Measurements from ENCODE around the gene ZFYVE9. TPM values are rescaled to one million over a fixed set of nuclear protein-coding genes. Genes with fewer than 3 reads are reported as not detected.

ZFYVE9 gene
- total and polyA plus RNA-seq, 9 of the 15 experiments (the other 6 are each of a cell fraction or from before 2014, with no cell fraction given), result 0.52 to 14.4 (median 8.9) TPM

DNA sequence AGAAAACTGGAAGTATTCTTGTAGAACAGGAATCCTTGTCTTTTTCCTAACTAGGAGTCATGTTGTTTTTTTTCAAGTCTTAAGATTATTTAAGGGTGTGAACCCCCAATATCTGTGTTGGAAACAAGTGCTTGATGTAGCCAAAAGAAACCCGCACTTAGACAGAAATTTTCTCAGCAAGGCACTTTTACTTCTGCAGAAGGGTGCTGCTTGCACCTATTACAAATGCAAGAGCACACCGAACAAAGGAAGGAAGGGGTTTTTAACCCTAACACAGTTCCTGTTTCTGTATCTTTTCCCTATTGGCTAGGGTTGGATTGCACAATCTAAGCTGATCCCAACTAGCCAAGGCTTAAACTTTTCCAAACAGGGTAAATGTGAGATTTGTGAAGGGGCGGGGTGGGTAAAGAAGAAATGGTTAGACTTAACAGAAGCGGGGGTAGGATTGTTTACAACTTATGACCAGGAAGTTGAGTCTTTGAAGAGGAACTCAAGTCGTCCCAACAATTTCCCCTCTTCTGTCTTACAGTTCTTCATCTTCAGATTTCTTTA is 75.1 kb downstream of the ZFYVE9 start (continued):
- TF ChIP-seq, protein P1, sequence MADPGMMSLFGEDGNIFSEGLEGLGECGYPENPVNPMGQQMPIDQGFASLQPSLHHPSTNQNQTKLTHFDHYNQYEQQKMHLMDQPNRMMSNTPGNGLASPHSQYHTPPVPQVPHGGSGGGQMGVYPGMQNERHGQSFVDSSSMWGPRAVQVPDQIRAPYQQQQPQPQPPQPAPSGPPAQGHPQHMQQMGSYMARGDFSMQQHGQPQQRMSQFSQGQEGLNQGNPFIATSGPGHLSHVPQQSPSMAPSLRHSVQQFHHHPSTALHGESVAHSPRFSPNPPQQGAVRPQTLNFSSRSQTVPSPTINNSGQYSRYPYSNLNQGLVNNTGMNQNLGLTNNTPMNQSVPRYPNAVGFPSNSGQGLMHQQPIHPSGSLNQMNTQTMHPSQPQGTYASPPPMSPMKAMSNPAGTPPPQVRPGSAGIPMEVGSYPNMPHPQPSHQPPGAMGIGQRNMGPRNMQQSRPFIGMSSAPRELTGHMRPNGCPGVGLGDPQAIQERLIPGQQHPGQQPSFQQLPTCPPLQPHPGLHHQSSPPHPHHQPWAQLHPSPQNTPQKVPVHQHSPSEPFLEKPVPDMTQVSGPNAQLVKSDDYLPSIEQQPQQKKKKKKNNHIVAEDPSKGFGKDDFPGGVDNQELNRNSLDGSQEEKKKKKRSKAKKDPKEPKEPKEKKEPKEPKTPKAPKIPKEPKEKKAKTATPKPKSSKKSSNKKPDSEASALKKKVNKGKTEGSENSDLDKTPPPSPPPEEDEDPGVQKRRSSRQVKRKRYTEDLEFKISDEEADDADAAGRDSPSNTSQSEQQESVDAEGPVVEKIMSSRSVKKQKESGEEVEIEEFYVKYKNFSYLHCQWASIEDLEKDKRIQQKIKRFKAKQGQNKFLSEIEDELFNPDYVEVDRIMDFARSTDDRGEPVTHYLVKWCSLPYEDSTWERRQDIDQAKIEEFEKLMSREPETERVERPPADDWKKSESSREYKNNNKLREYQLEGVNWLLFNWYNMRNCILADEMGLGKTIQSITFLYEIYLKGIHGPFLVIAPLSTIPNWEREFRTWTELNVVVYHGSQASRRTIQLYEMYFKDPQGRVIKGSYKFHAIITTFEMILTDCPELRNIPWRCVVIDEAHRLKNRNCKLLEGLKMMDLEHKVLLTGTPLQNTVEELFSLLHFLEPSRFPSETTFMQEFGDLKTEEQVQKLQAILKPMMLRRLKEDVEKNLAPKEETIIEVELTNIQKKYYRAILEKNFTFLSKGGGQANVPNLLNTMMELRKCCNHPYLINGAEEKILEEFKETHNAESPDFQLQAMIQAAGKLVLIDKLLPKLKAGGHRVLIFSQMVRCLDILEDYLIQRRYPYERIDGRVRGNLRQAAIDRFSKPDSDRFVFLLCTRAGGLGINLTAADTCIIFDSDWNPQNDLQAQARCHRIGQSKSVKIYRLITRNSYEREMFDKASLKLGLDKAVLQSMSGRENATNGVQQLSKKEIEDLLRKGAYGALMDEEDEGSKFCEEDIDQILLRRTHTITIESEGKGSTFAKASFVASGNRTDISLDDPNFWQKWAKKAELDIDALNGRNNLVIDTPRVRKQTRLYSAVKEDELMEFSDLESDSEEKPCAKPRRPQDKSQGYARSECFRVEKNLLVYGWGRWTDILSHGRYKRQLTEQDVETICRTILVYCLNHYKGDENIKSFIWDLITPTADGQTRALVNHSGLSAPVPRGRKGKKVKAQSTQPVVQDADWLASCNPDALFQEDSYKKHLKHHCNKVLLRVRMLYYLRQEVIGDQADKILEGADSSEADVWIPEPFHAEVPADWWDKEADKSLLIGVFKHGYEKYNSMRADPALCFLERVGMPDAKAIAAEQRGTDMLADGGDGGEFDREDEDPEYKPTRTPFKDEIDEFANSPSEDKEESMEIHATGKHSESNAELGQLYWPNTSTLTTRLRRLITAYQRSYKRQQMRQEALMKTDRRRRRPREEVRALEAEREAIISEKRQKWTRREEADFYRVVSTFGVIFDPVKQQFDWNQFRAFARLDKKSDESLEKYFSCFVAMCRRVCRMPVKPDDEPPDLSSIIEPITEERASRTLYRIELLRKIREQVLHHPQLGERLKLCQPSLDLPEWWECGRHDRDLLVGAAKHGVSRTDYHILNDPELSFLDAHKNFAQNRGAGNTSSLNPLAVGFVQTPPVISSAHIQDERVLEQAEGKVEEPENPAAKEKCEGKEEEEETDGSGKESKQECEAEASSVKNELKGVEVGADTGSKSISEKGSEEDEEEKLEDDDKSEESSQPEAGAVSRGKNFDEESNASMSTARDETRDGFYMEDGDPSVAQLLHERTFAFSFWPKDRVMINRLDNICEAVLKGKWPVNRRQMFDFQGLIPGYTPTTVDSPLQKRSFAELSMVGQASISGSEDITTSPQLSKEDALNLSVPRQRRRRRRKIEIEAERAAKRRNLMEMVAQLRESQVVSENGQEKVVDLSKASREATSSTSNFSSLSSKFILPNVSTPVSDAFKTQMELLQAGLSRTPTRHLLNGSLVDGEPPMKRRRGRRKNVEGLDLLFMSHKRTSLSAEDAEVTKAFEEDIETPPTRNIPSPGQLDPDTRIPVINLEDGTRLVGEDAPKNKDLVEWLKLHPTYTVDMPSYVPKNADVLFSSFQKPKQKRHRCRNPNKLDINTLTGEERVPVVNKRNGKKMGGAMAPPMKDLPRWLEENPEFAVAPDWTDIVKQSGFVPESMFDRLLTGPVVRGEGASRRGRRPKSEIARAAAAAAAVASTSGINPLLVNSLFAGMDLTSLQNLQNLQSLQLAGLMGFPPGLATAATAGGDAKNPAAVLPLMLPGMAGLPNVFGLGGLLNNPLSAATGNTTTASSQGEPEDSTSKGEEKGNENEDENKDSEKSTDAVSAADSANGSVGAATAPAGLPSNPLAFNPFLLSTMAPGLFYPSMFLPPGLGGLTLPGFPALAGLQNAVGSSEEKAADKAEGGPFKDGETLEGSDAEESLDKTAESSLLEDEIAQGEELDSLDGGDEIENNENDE (IDR thresholded peaks at IDR 0.05; ENCODE audit: low read depth, low read length), result no peak
- TF ChIP-seq CBX5 (IDR thresholded peaks at IDR 0.05; ENCODE audit: borderline replicate concordance, low read depth), result peak; percentile 98
- peak; percentile 42 to 66; a peak in 3 of 4 replicates for TF ChIP-seq TRIM24 (IDR thresholded peaks at IDR 0.05)
- no peak for TF ChIP-seq ZNF695 (CRISPR knock-in tag; IDR thresholded peaks at IDR 0.05)
- TF ChIP-seq, protein P2, sequence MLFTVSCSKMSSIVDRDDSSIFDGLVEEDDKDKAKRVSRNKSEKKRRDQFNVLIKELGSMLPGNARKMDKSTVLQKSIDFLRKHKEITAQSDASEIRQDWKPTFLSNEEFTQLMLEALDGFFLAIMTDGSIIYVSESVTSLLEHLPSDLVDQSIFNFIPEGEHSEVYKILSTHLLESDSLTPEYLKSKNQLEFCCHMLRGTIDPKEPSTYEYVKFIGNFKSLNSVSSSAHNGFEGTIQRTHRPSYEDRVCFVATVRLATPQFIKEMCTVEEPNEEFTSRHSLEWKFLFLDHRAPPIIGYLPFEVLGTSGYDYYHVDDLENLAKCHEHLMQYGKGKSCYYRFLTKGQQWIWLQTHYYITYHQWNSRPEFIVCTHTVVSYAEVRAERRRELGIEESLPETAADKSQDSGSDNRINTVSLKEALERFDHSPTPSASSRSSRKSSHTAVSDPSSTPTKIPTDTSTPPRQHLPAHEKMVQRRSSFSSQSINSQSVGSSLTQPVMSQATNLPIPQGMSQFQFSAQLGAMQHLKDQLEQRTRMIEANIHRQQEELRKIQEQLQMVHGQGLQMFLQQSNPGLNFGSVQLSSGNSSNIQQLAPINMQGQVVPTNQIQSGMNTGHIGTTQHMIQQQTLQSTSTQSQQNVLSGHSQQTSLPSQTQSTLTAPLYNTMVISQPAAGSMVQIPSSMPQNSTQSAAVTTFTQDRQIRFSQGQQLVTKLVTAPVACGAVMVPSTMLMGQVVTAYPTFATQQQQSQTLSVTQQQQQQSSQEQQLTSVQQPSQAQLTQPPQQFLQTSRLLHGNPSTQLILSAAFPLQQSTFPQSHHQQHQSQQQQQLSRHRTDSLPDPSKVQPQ (CRISPR knock-in tag; IDR thresholded peaks at IDR 0.05; ENCODE audit: borderline replicate concordance), result no peak
- TF ChIP-seq CEBPB (tag; IDR thresholded peaks at IDR 0.05), result peak; percentile 63
- no peak for TF ChIP-seq CEBPG (CRISPR knock-in tag; IDR thresholded peaks at IDR 0.05)
- peak in 1 of 2 experiments; percentile 40; a peak in 1 of 4 replicates for TF ChIP-seq CEBPG (tag; conservative IDR thresholded peaks at IDR 0.05 in 1 of 2, IDR thresholded peaks at IDR 0.05 in 1 of 2)
- peak; percentile 95 for TF ChIP-seq TRIM28 (IDR thresholded peaks at IDR 0.05)
- peak; percentile 68; the same call in 1 of the 2 replicates for TF ChIP-seq ZEB2 (IDR thresholded peaks at IDR 0.05)
- TF ChIP-seq GATAD2B (IDR thresholded peaks at IDR 0.05; ENCODE audit: borderline replicate concordance), result no peak
- TF ChIP-seq SIN3B (IDR thresholded peaks at IDR 0.05; ENCODE audit: low read depth), result no peak
- no peak for TF ChIP-seq POU5F1 (IDR thresholded peaks at IDR 0.05; ENCODE audit: borderline replicate concordance, low read depth, low read length, partially characterized antibody)
- no peak for TF ChIP-seq SMAD1 (IDR thresholded peaks at IDR 0.05; ENCODE audit: low read depth, low read length, partially characterized antibody)

Data from K562 (cell line).